GM19463 (cell line): ENCODE data around the gene RNFT2.

ENCODE experiments used
- ATAC-seq: cut with Tn5 transposase; IDR thresholded peaks from one replicate; pipeline ENCODE4 v1.9.1; 2021; ENCODE audit warnings: mild to moderate bottlenecking, moderate library complexity; ENCODE audit not compliant: unreplicated experiment

The RNFT2 gene

DNA sequence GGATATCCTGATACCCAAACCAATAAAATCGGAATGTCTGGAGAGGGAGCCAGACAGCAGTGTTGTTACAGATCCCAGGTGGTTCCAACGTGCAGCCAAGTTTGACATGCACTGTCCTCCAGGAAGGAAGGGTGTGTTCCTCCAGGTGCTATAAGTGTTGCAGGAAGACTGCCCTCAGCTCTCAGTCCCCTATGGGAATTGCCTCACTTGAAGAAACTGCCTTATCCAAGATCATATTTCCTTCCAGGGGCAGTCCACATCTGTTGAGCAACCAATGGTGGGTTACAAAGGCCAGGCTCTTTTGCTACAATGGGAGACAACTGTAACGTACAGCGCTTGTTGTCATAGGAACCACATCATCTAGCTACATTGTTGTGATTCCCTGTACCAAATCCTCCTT, 159.4 kb downstream of the RNFT2 start:
- ATAC-seq = no peak

DNA sequence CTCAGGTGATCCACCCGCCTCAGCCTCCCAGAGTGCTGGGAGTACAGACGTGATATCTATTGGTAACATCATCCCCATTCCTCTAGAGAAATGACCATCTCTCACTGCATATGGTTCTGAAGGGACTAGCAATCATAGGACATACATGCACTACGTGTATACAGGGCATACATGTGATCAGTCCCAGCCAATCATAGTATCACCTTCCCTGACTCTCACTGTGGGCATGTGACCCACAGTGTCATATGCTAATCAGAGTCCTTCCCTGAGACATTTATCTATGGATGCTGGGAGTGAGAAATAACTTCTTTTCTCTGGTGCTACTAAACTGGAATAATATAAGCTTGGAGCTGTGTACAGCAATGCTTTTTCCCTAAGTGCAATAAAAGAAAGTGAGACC, 160.6 kb downstream of the RNFT2 start:
- no peak for ATAC-seq

DNA sequence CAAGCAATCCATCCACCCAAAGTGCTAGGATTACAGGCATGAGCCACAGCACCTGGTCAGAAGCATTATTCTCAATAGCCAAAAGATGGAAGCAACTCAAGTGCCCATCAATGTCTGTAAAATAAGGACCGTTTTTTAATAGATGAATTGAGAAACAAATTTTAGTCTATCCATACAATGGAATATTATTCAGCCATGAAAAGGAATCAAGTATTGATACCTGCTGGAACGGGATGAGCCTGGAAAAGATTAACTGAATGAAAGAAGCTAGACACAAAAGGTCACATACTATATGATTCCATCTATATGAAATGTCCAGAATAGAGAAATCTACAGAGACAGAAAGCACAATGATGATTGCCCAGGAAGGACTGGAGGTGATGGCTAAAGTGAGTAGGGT, 163.5 kb downstream of the RNFT2 start:
- ATAC-seq = no peak
